SKM-1 treated with dmso at 0.1 percent for 144 hours (cell line): ENCODE data around the gene PLEKHA8.
A peak's percentile ranks its signal among the peaks of the same experiment; 100 is the strongest.

ENCODE experiments used
- DNase-seq: peaks from one replicate; lab custom pipeline; 2025; ENCODE audit not compliant: unreplicated experiment; lab: John Stamatoyannopoulos, UW

PLEKHA8 gene

GRCh38 chr7:30023524-30023923 lies 4.7 kb upstream of the PLEKHA8 start:
- DNase-seq: no peak

GRCh38 chr7:30026229-30027064 lies 1.8 kb upstream of the PLEKHA8 start, which contains the start of gene FKBP14:
Gene FKBP14, minus strand, starts transcription at chr7:30026702. Its CDS starts 194 bp downstream, at chr7:30026508.
- DNase-seq: peak; percentile 98

- no peak for DNase-seq
These were observed 1.2 kb upstream of the PLEKHA8 start for GRCh38 chr7:30027065-30027456.

- DNase-seq: no peak
These were observed 434 bp upstream of the PLEKHA8 start for GRCh38 chr7:30027740-30028215.

- no peak for DNase-seq
These were observed 780 bp downstream of the PLEKHA8 start for GRCh38 chr7:30028749-30029635.

- no peak for DNase-seq
These were observed 1.5 kb downstream of the PLEKHA8 start for GRCh38 chr7:30029696-30030095.

- no peak for DNase-seq
These were observed 4.3 kb downstream of the PLEKHA8 start for GRCh38 chr7:30032310-30033125.

GRCh38 chr7:30034501-30034900 lies 6.3 kb downstream of the PLEKHA8 start:
- DNase-seq: no peak

GRCh38 chr7:30036220-30036619 lies 8.0 kb downstream of the PLEKHA8 start:
- DNase-seq: no peak

- no peak for DNase-seq
These were observed 10.2 kb downstream of the PLEKHA8 start for GRCh38 chr7:30038196-30038980.

GRCh38 chr7:30040938-30041337 lies 12.7 kb downstream of the PLEKHA8 start:
- no peak for DNase-seq

GRCh38 chr7:30041526-30042269 lies 13.5 kb downstream of the PLEKHA8 start:
- no peak for DNase-seq

GRCh38 chr7:30046127-30046770 lies 18.0 kb downstream of the PLEKHA8 start:
- DNase-seq: no peak

- no peak for DNase-seq
These were observed 18.9 kb downstream of the PLEKHA8 start for GRCh38 chr7:30047124-30047523.

GRCh38 chr7:30048582-30048981 lies 20.4 kb downstream of the PLEKHA8 start:
- DNase-seq: no peak

GRCh38 chr7:30049173-30049572 lies 21.0 kb downstream of the PLEKHA8 start:
- DNase-seq: no peak

- DNase-seq: no peak
These were observed 24.9 kb downstream of the PLEKHA8 start for GRCh38 chr7:30053068-30053467.

GRCh38 chr7:30057741-30058140 lies 29.5 kb downstream of the PLEKHA8 start:
- no peak for DNase-seq

- peak; percentile 10 for DNase-seq
These were observed 33.6 kb downstream of the PLEKHA8 start for GRCh38 chr7:30061786-30062185.
